Measurements from ENCODE around the gene C3orf49. TPM values are rescaled to one million over a fixed set of nuclear protein-coding genes. Genes with fewer than 3 reads are reported as not detected.

C3orf49 gene, protein sequence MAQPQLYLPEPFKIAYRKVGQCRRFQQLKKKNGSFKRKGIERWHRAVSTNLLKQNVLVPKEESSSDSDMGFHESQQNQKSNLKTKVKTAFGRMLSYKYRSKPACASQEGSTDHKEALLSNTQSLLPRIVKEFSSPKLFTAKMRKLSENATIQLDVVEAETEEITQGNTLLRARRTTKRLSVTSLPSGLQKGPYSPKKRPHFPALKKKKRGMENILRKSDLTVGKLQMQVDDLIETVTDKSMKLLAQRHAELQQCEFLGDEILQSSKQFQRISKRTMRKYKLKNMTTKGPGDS
- not detected in 5 replicates for total RNA-seq (2022; extraction: Qiagen RNA extraction)

DNA sequence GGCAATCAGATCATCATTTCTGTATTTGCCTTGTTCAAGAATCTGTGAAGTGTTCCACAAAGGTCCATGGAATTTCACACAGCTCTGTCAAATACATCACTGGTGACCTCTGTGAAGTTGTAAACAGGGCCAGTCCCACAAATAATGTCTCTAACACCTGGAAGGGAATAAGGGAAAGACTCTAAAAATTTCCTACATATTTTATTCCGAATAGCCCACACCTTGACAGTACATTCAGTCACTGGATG is at the start of gene C3orf49:
C3orf49 (plus strand) TSS at position 149 of the 248 bp plus-strand sequence. CDS start 173 bp downstream, outside the sequence.

DNA sequence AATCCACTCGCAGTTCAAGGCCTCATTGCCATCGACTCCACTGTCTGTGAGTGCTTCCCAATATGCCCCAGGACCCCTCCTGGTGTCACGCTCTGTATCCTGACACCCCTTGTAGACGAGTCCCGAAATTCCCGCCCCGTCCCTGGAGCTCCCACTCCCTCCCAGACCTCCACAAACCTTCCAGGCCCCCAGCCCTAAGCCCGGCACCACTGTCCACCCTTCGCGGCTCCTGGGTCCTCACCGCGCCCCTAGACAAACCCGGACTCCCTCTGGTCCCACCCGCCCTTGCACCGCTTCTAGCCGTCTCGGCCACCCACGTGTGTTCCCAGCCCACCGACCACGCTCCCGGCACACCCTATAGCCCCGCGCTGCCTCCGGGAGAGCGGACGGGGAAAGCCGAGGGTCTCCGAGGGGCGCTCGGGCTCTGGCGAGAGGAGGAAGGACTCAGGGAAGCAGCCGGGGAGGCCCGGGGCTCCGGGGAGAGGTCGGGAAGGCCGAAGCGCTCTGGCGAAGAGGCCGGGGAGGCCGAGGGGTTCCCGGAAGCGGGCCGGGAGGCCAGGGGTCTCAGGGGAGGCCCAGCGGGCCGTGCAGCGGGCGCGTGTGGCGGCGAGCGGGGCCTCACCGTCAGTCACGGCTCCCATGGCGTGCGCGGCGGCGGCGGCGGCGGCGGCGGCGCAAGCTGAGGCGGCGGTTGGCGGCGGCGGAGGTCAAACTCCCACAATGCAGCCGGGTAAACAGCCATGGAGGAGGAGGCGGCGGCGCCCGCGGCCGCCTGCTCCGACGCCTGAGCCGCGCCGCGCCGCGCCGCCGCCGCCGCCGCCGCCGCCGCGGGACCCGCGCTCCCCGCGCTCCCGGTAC is 44.3 kb downstream of the C3orf49 start, which contains the start of the genes ATXN7 and THOC7:
ATXN7 (plus strand) TSS at position 718 of the 858 bp plus-strand sequence. CDS start 48,732 bp downstream, outside the sequence.
THOC7 (minus strand) TSS at position 656 of the 858 bp plus-strand sequence; CDS start at position 641, 15 bp downstream.

Other genes with a start within 250 kb of the C3orf49 start
- not detected in 5 replicates for gene SNTN, start 166.6 kb upstream of the C3orf49 start, total RNA-seq (2022; extraction: Qiagen RNA extraction)
- gene THOC7, start 44.5 kb downstream of the C3orf49 start, total RNA-seq (2022; extraction: Qiagen RNA extraction) = 55.7 to 69.2 TPM (median 56.9 TPM) in 5 replicates
- gene ATXN7, start 44.6 kb downstream of the C3orf49 start, total RNA-seq (2022; extraction: Qiagen RNA extraction) = 4.0 to 5.9 TPM (median 4.8 TPM) in 5 replicates
- gene SCAANT1, start 93.1 kb downstream of the C3orf49 start, total RNA-seq (2022; extraction: Qiagen RNA extraction) = not detected in 5 replicates
- 75.5 to 82.1 TPM (median 75.7 TPM) in 5 replicates for gene PSMD6, start 204.2 kb downstream of the C3orf49 start, total RNA-seq (2022; extraction: Qiagen RNA extraction)

Data from A549 treated with AZD2906 at 1 μM for 4 hours (cell line).